ENCODE results near the gene KIAA0319L. TPM values are rescaled to one million over a fixed set of nuclear protein-coding genes. Genes with fewer than 3 reads are reported as not detected.

The KIAA0319L gene
- total RNA-seq, 2 donors from 2014 or later, result 58.6 to 88.8 TPM

DNA sequence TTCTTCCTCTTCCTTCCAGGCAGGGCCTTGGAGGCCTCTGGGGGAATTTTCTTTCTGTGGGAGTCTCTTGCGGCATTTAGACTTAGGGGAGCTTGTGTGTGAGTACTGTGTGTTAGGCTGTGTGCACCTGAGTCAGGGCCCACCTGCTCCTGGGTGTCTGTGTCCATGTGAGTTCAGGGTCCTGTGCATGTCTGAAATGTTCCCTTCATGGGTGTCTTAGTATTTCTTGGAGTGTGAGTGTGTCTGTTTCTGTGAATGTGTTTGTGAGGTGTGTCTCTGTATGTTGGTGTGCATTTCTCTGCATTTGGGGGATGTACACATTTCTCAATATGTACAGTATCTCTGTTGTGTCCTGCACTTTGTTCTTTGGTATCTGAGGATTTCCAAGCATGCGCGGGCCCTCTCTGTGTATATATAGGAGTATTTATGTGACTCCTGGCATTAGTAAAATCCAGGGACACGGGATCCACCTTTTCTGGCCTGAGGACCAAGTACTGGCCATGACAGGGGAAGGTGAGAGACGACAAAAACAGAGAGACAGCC is 18.3 kb upstream of the KIAA0319L start:
- Mint-ChIP-seq H3K27me3 (no peaks in the 10 kb centered on the region), H3K4me1 (ENCODE audit: low read depth in 2 of 2) (peaks cover 25 to 31% of the 10 kb centered on the region in 2 donors), H3K27ac (peak overlapping the region; percentile 15 to 86), H3K4me3 (peak overlapping the region; percentile 95), H3K9me3 (no peaks in the 10 kb centered on the region), H3K36me3 (no peaks in the 10 kb centered on the region)
- no peak for ATAC-seq
- no peak for DNase-seq (ENCODE audit: low spot score)

DNA sequence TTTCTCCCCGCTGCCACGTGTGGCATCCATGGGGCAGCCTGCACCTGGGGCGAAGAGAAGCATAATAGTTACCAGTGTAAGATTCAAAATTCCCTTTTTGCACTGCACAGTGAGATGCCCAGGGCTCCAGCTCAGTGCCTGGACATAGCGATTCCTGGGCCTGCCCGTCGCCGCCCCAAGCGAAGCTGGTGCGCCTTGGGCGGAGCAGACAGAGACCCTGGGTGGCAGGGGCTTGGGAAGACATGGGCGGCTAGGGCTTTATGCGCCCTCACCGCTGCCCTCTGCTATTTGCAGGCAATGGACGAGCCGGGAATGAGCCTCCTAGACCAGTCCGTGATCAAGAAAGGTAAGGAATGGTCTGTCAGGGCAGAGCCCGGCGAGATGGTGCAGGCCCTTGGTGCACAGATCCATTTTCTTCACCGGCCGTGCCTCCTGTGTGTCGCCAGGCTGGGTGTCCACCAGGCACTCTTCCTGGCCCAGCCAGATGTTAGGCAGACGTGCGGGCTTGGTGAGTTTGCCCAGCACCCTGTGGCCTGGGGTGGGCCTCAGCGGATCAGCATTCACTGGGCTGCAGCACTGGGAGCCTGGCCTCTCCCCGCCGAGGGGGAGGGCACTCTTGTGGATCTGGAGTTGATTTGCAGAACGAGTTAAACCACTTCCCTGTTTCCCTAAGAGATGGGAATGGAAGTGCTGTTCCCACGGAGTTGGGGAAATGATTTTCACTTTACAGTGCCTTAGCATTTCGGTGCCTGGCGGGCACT is 17.6 kb upstream of the KIAA0319L start:
- peak overlapping the region; percentile 95 for H3K4me3 Mint-ChIP-seq
- ATAC-seq, result no peak
- H3K27ac Mint-ChIP-seq, result peak overlapping the region; percentile 15 to 86

DNA sequence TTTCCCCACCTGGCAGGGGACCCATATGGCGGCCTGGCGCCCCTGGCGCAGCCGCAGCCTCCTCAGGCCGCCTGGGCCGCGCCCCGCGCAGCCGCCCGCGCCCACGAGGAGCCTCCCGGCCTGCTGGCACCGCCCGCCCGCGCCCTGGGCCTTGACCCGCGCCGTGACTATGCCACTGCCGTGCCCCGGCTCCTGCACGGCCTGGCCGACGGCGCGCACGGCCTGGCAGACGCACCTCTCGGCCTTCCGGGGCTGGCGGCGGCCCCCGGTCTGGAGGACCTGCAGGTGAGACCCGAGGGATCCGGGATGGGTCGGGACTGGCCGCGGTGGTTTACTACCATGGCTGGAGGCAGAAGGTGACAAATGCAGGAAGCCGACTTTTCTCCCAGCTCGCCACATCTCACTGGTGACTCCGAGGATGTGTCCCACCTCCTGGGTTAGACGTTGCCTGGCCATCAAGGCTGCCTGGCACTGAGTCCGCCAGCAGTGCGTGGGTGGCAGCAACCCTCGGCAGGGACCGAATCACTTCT is 17.0 kb upstream of the KIAA0319L start:
- H3K9me3 Mint-ChIP-seq, result no peaks in the 10 kb centered on the region
- ATAC-seq, result no peak
- no peak overlapping the region for H3K27ac Mint-ChIP-seq
- no peak for DNase-seq (ENCODE audit: low spot score)
- H3K27me3 Mint-ChIP-seq, result no peaks in the 10 kb centered on the region
- no peaks in the 10 kb centered on the region for H3K36me3 Mint-ChIP-seq
- no peak overlapping the region for H3K4me3 Mint-ChIP-seq
- H3K4me1 Mint-ChIP-seq (ENCODE audit: low read depth in 2 of 2), result peaks cover 31 to 32% of the 10 kb centered on the region in 2 donors

More for the DNA sequence above, 17.6 kb upstream of the KIAA0319L start:
- H3K36me3 Mint-ChIP-seq, result no peaks in the 10 kb centered on the region
- H3K27me3 Mint-ChIP-seq, result no peaks in the 10 kb centered on the region
- DNase-seq (ENCODE audit: low spot score), result no peak
- H3K9me3 Mint-ChIP-seq, result no peaks in the 10 kb centered on the region
- H3K4me1 Mint-ChIP-seq (ENCODE audit: low read depth in 2 of 2), result peaks cover 26 to 31% of the 10 kb centered on the region in 2 donors

DNA sequence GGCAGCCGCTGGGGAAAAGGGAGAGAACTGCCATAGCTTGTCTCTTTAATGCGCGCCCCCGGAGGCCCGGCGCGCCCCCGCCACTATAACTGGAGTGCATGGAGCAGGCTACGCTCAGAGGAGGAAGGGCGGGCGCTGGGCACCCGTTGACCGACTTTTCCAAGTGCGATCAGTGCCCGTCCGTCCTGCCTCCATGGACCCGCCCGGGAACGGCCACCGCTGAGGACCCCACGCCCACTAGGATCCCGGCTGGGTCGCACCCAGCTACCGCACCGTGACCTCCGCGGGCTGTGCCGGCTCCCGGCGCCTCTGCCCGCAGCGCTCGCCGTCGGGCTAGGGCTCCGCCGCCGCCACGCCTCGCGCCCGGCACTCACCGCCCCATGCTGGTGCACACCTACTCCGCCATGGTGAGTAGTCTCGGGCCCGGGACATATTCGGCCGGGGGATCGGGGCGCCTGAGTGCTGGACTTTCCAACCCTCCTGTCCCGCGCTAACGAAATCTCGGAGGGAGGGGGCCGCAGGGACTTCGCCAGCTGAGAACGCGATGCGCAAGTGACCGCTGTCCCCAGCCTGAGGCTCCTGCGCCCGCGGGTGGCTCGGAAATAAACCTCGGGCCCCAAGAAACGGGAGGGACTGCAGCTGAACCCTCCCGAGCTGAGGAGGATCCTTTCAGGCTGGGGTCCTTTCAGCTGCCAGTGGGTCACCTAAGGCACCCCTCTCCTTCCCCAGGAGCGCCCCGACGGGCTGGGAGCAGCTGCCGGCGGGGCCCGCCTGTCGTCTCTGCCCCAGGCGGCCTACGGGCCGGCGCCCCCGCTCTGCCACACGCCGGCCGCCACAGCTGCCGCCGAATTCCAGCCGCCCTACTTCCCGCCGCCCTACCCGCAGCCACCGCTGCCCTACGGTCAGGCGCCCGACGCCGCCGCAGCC is 16.3 kb upstream of the KIAA0319L start, which contains the start of gene TFAP2E:
TFAP2E (plus strand) TSS at position 117 of the 927 bp plus-strand sequence; CDS start at position 381, 264 bp downstream.
- H3K27me3 Mint-ChIP-seq, result no peaks in the 10 kb centered on the region
- peaks cover 35 to 36% of the 10 kb centered on the region in 2 donors for H3K4me1 Mint-ChIP-seq (ENCODE audit: low read depth in 2 of 2)
- no peak for DNase-seq (ENCODE audit: low spot score)
- no peak for ATAC-seq
- no peak within 1 kb of the TSS for H3K27ac Mint-ChIP-seq
- H3K4me3 Mint-ChIP-seq, result no peak within 1 kb of the TSS
- no peaks in the 10 kb centered on the region for H3K36me3 Mint-ChIP-seq
- no peaks in the 10 kb centered on the region for H3K9me3 Mint-ChIP-seq

DNA sequence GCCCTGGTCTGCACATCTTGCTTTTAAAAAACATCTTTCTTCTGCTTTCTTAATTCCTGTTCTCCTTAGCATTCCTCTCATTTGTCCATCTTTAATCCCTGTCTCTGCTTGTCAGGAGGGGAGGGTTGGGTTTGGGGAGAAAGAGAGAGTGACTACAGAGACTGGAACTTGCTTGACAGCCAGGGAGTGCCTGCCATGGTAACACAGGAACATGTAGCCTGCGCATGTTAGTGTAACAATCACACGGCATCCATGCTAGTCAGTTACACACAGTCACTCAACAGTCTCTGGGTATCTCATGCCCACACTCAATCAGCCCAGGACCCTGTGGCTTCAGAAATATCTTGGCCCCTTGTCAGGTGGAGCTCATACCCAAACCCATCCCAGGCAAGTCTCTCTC is 15.1 kb upstream of the KIAA0319L start:
- no peak for DNase-seq (ENCODE audit: low spot score)
- Mint-ChIP-seq H3K27ac (no peak overlapping the region), H3K27me3 (no peaks in the 10 kb centered on the region), H3K9me3 (no peaks in the 10 kb centered on the region), H3K36me3 (no peaks in the 10 kb centered on the region), H3K4me3 (no peak overlapping the region), H3K4me1 (ENCODE audit: low read depth in 2 of 2) (peaks cover 26 to 33% of the 10 kb centered on the region in 2 donors)
- no peak for ATAC-seq

DNA sequence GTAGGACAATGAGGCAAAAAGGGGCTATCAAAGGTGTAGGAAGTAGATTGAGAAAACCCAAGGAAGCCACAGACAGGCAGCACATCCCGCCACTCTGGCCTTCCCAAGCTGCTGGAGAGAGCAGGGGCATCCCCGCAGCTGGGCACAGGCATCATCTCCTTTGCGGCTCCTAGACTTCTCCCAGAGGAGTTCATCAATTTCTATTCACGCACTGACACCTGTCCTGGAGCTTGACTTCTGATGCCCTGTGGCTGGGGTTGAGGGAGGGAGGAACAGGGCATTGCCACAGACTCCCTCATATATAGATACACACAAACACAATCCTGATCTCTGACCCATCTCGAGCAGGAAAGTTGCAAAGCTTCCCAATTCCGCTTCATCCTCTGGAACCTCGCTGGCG is 14.1 kb upstream of the KIAA0319L start:
- no peaks in the 10 kb centered on the region for H3K9me3 Mint-ChIP-seq
- DNase-seq (ENCODE audit: low spot score) (no peak), ATAC-seq (no peak)
- no peak overlapping the region for H3K4me3 Mint-ChIP-seq
- no peaks in the 10 kb centered on the region for H3K36me3 Mint-ChIP-seq
- peaks cover 22 to 29% of the 10 kb centered on the region in 2 donors for H3K4me1 Mint-ChIP-seq (ENCODE audit: low read depth in 2 of 2)
- H3K27ac Mint-ChIP-seq, result no peak overlapping the region
- H3K27me3 Mint-ChIP-seq, result no peaks in the 10 kb centered on the region

DNA sequence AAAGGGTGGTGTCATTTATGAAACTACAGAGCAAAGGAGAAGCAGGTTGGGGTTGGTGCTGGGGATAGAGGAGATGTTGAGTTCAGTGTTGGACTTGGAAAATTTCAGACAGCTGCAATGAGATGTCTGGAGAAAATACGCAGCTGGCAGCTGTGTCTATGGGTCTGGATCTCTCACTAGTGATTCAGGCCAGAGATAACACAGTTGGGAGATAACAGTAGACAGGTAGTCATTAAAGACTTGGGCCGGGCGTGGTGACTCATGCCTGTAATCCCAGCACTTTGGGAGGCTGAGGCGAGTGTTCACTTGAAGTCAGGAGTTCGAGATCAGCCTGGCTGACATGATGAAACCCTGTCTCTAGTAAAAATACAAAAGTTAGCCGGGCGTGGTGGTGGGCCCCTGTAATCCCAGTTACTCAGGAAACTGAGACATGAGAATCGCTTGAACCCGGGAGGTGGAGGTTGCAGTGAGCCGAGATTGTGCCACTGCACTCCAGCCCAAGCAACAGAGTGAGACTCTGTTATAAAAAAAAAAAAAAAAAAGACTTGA is 13.5 kb upstream of the KIAA0319L start:
- no peaks in the 10 kb centered on the region for H3K9me3 Mint-ChIP-seq
- H3K4me1 Mint-ChIP-seq (ENCODE audit: low read depth in 2 of 2), result peaks cover 16 to 23% of the 10 kb centered on the region in 2 donors
- no peak for ATAC-seq
- no peaks in the 10 kb centered on the region for H3K27me3 Mint-ChIP-seq
- no peak for DNase-seq (ENCODE audit: low spot score)
- no peak overlapping the region for H3K4me3 Mint-ChIP-seq
- H3K36me3 Mint-ChIP-seq, result no peaks in the 10 kb centered on the region
- H3K27ac Mint-ChIP-seq, result peak overlapping the region in 1 of 2 donors; percentile 1

DNA sequence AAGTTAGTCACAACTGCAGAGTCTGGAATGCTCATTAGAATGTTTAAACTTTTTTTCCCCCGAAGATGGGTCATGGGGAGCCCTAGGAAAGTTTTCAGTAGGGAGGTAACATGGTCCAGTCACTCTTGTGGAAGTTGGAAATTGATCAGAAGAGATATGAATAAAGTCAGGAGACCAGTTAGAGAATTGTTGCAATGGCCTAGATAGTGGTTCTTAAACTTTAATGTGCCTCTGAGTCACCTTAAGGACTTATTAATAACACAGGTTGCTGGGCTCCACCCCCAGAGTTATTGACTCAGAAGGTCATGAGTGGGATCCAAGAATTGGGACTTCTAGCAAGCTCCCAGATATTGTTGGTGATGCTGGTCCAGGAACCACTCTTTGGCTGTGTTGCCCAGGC is 12.7 kb upstream of the KIAA0319L start:
- ATAC-seq, result no peak
- no peaks in the 10 kb centered on the region for H3K9me3 Mint-ChIP-seq
- no peaks in the 10 kb centered on the region for H3K36me3 Mint-ChIP-seq
- peaks cover 10 to 19% of the 10 kb centered on the region in 2 donors for H3K4me1 Mint-ChIP-seq (ENCODE audit: low read depth in 2 of 2)
- H3K27ac Mint-ChIP-seq, result no peak overlapping the region
- no peak overlapping the region for H3K4me3 Mint-ChIP-seq
- no peaks in the 10 kb centered on the region for H3K27me3 Mint-ChIP-seq
- no peak for DNase-seq (ENCODE audit: low spot score)

DNA sequence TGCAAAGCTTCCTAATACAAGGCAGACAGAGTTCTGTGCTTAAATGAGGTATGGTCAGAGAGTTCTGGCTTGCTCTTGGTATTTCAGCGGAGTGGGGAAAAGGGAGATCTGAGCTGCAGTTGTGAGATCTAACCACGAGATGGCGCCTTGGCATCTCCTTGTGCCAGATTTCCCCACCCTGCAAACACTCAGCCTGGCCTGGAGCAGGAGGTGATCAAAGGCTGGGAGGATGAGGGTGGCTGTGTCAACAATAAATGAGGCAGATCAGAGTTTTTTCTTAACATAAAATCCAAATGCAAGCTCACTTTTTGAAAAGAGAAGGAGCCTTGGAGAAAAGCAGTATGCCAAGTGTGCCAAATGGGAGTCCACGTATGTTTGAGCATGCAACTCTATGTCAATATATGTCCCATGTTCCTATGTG is 11.8 kb upstream of the KIAA0319L start:
- Mint-ChIP-seq H3K27ac (peak overlapping the region in 1 of 2 donors; percentile 15), H3K9me3 (no peaks in the 10 kb centered on the region), H3K4me1 (ENCODE audit: low read depth in 2 of 2) (peaks cover 19 to 27% of the 10 kb centered on the region in 2 donors), H3K27me3 (no peaks in the 10 kb centered on the region), H3K4me3 (no peak overlapping the region), H3K36me3 (no peaks in the 10 kb centered on the region)
- DNase-seq (ENCODE audit: low spot score) (peak; percentile 75), ATAC-seq (peak; percentile 64 to 68)

DNA sequence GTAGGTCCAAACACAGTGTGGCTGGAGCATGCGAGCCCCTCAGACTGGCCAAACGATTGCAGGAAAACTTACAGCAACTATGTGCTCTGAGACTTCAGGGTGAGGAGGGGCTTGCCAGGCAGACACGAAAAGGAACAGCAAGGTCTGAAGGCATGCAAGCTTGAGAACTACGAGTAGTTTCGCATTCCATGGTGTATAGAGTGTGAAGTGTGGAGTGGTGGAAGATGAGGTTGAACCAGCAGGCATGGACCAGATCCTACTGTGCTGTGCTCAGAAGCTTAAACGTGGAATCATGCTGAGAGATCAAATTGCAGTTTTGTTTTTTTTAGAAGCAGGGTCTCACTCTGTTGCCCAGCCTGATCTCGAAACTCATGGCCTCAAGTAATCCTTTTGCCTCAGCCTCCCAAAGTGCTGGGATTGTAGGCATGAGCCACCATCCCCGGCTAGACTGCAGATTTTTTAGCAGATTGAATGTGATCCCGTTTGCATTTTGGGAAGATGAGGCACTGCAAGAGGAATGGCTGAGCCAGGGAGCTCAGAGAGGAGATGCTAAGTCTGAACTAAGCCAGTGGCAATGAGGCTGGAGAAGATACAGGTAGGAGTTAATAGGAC is 10.8 kb upstream of the KIAA0319L start:
- H3K27me3 Mint-ChIP-seq, result no peaks in the 10 kb centered on the region
- H3K36me3 Mint-ChIP-seq, result no peaks in the 10 kb centered on the region
- H3K27ac Mint-ChIP-seq, result no peak overlapping the region
- H3K9me3 Mint-ChIP-seq, result no peaks in the 10 kb centered on the region
- no peak overlapping the region for H3K4me3 Mint-ChIP-seq
- DNase-seq (ENCODE audit: low spot score), result no peak
- peaks cover 19 to 27% of the 10 kb centered on the region in 2 donors for H3K4me1 Mint-ChIP-seq (ENCODE audit: low read depth in 2 of 2)
- no peak for ATAC-seq

DNA sequence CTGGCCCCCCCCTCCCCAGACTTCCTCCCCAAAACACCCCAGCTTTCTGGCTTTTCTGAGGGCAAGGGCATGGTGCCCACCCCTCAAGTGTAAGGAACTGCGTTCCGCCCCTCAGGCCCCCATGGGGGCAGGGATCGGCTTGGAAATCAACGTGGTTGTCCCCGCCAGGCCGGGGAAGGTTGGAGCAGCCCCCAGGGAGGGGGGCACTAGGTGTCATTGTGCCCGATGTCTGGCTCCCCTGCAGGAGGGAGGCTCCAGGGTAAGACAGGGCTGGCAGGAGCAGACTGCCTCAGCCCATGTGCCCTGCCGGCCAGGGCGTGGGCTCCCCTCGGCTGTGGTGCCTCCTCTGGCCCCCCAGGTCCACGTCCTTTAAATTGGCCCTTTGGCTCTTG is 8.5 kb upstream of the KIAA0319L start:
- DNase-seq (ENCODE audit: low spot score), result no peak
- H3K36me3 Mint-ChIP-seq, result no peaks in the 10 kb centered on the region
- ATAC-seq, result no peak
- H3K27ac Mint-ChIP-seq, result no peak overlapping the region
- no peaks in the 10 kb centered on the region for H3K27me3 Mint-ChIP-seq
- H3K4me1 Mint-ChIP-seq (ENCODE audit: low read depth in 2 of 2), result peaks cover 26 to 39% of the 10 kb centered on the region in 2 donors
- no peaks in the 10 kb centered on the region for H3K9me3 Mint-ChIP-seq
- no peak overlapping the region for H3K4me3 Mint-ChIP-seq

DNA sequence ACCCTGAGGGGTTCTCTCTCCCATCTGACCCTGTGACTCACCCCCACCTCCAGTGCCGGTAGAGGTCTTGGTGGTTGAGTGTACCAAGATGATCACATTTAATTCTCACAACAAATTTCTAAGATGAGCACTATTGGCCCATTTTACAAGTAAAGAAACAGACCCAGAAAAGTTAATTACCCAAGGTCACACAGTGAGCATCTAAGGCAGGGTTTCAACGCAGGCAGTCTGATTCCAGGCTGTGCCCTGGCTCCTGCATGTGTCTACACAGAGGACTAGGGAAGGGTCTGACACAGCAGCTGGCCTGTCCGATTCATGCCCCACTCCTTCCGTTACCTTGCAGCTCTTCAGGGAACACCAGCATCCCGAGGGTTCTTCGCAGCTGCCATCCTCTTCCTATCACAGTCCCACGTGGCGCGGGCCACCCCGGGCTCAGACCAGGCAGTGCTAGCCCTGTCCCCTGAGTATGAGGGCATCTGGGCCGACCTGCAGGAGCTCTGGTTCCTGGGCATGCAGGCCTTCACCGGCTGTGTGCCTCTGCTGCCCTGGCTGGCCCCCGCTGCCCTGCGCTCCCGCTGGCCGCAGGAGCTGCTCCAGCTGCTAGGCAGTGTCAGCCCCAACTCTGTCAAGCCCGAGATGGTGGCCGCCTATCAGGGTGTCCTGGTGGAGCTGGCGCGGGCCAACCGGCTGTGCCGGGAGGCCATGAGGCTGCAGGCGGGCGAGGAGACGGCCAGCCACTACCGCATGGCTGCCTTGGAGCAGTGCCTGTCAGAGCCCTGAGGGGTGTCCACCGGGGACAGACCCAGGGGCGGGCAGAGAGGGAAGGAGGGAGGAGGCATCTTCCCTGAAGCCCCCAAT is 7.9 kb upstream of the KIAA0319L start:
- ATAC-seq (no peak), DNase-seq (ENCODE audit: low spot score) (no peak)
- H3K27me3 Mint-ChIP-seq, result no peaks in the 10 kb centered on the region
- H3K36me3 Mint-ChIP-seq, result no peaks in the 10 kb centered on the region
- no peaks in the 10 kb centered on the region for H3K9me3 Mint-ChIP-seq
- no peak overlapping the region for H3K4me3 Mint-ChIP-seq
- peak overlapping the region in 1 of 2 donors; percentile 58 for H3K27ac Mint-ChIP-seq
- H3K4me1 Mint-ChIP-seq (ENCODE audit: low read depth in 2 of 2), result peaks cover 26 to 39% of the 10 kb centered on the region in 2 donors
